WTC11 (cell line): ENCODE results near the gene CELA2A. TPM values are rescaled to one million over a fixed set of nuclear protein-coding genes. Genes with fewer than 3 reads are reported as not detected.

Experiments
- ATAC-seq: fragments of 200-7000 bp; cut with Tn5 transposase; 2 replicates; pipeline ENCODE4 v1.10.0; 2021; ENCODE audit warnings: mild to moderate bottlenecking, moderate library complexity
- CTCF ChIA-PET: fragments of 300-600 bp; sonication (Branson Sonifier 250); formaldehyde crosslinking; loops from one replicate; lab custom pipeline; 2021; ENCODE audit warnings: antibody characterized with exemption; lab: Charles Lee
- POLR2A ChIA-PET: fragments of 350-600 bp; sonication (Branson Sonifier 250); formaldehyde crosslinking; loops from one replicate; lab custom pipeline; 2021; ENCODE audit warnings: antibody characterized with exemption; lab: Charles Lee
- DNase-seq: peaks from one replicate; pipeline ENCODE4 v3.0.0; 2021; ENCODE audit warnings: low spot score
- H3K27ac Mint-ChIP-seq: 2 replicates; pipeline ENCODE4 v1.8.0; 2021; ENCODE audit warnings: mixed read lengths
- H3K27me3 Mint-ChIP-seq: 2 replicates; pipeline ENCODE4 v1.8.0; 2021; ENCODE audit warnings: low read depth, mild to moderate bottlenecking, moderate library complexity, mixed read lengths
- H3K36me3 Mint-ChIP-seq: 2 replicates; pipeline ENCODE4 v1.8.0; 2021; ENCODE audit warnings: mixed read lengths
- H3K4me1 Mint-ChIP-seq: 2 replicates; pipeline ENCODE4 v1.8.0; 2022; ENCODE audit warnings: mixed read lengths
- H3K4me3 Mint-ChIP-seq: 2 replicates; pipeline ENCODE4 v1.8.0; 2021; ENCODE audit warnings: mild to moderate bottlenecking, moderate library complexity, mixed read lengths
- H3K9me3 Mint-ChIP-seq: 2 replicates; pipeline ENCODE4 v1.8.0; 2021; ENCODE audit warnings: mixed read lengths
- ELF4 ChIP-seq: sonication (generic); formaldehyde crosslinking; IDR thresholded peaks from 2 replicates; pipeline ENCODE4 v1.8.1; 2022; ENCODE audit warnings: low read depth, mild to moderate bottlenecking, moderate library complexity, missing genetic modification reagents
- ETV6 ChIP-seq: sonication (generic); formaldehyde crosslinking; IDR thresholded peaks from 2 replicates; pipeline ENCODE4 v1.8.1; 2022; ENCODE audit warnings: mild to moderate bottlenecking, missing genetic modification reagents
- HMGA2 ChIP-seq: fragments of 250-450 bp; sonication (Bioruptor Pico); IDR thresholded peaks from 2 replicates; pipeline ENCODE4 v1.4.0; 2021; ENCODE audit warnings: mild to moderate bottlenecking, moderate library complexity
- IRF2 ChIP-seq: sonication (generic); formaldehyde crosslinking; IDR thresholded peaks from 2 replicates; pipeline ENCODE4 v1.8.0; 2022; ENCODE audit warnings: low read depth, missing genetic modification reagents, borderline replicate concordance
- PRRX2 ChIP-seq: fragments of 250-450 bp; sonication (Bioruptor Pico); IDR thresholded peaks from 2 replicates; pipeline ENCODE4 v1.8.0; 2021; ENCODE audit warnings: mild to moderate bottlenecking
- SP1 ChIP-seq: sonication (generic); formaldehyde crosslinking; conservative IDR thresholded peaks from 2 replicates; pipeline ENCODE4 v1.8.1; 2022; ENCODE audit warnings: missing genetic modification reagents
- TEAD4 ChIP-seq: sonication (generic); formaldehyde crosslinking; IDR thresholded peaks from 2 replicates; pipeline ENCODE4 v1.8.0; 2022; ENCODE audit warnings: mild to moderate bottlenecking, missing genetic modification reagents
- ZBTB21 ChIP-seq: sonication (generic); formaldehyde crosslinking; IDR thresholded peaks from 2 replicates; pipeline ENCODE4 v1.8.1; 2023; ENCODE audit warnings: mild to moderate bottlenecking, missing genetic modification reagents, borderline replicate concordance
- ZNF416 ChIP-seq: fragments of 250-450 bp; sonication (Bioruptor Pico); IDR thresholded peaks from 2 replicates; pipeline ENCODE4 v1.9.0; 2021; ENCODE audit warnings: mild to moderate bottlenecking, inconsistent platforms
- ZNF671 ChIP-seq: fragments of 250-450 bp; sonication (Bioruptor Pico); IDR thresholded peaks from 2 replicates; pipeline ENCODE4 v1.8.0; 2021; ENCODE audit warnings: mild to moderate bottlenecking
- total RNA-seq: library from RNA; stranded (reverse); gene quantifications from 3 replicates; pipeline ENCODE4 v1.2.3, GENCODE V29; 2021
- TF ChIP-seq, protein P1 (sequence below): sonication (generic); formaldehyde crosslinking; IDR thresholded peaks from 2 replicates; pipeline ENCODE4 v1.8.1; 2023; ENCODE audit warnings: mild to moderate bottlenecking, missing genetic modification reagents
- TF ChIP-seq, protein P2 (sequence below): sonication (generic); formaldehyde crosslinking; IDR thresholded peaks from 2 replicates; pipeline ENCODE4 v1.8.1; 2022; ENCODE audit warnings: mild to moderate bottlenecking, moderate library complexity, missing genetic modification reagents
- TF ChIP-seq, protein P3 (sequence below): fragments of 250-450 bp; sonication (Bioruptor Pico); conservative IDR thresholded peaks from 2 replicates; pipeline ENCODE4 v1.9.0; 2021; ENCODE audit warnings: mild to moderate bottlenecking
- TF ChIP-seq, protein P4 (sequence below): fragments of 250-450 bp; sonication (Bioruptor Pico); IDR thresholded peaks from 2 replicates; pipeline ENCODE4 v1.9.0; 2021; ENCODE audit warnings: moderate library complexity, mild to moderate bottlenecking, inconsistent platforms, borderline replicate concordance
- TF ChIP-seq, protein P5 (sequence below): sonication (generic); formaldehyde crosslinking; IDR thresholded peaks from 2 replicates; pipeline ENCODE4 v1.8.1; 2023; ENCODE audit warnings: mild to moderate bottlenecking, missing genetic modification reagents, moderate library complexity
- TF ChIP-seq, protein P6 (sequence below): sonication (generic); formaldehyde crosslinking; IDR thresholded peaks from 2 replicates; pipeline ENCODE4 v1.8.0; 2022; ENCODE audit warnings: mild to moderate bottlenecking, missing genetic modification reagents
- TF ChIP-seq, protein P7 (sequence below): sonication (generic); formaldehyde crosslinking; IDR thresholded peaks from 2 replicates; pipeline ENCODE4 v1.8.0; 2022; ENCODE audit warnings: mild to moderate bottlenecking, missing genetic modification reagents
- TF ChIP-seq, protein P8 (sequence below): sonication (generic); formaldehyde crosslinking; IDR thresholded peaks from 2 replicates; pipeline ENCODE4 v1.8.1; 2022; ENCODE audit warnings: low read depth, missing genetic modification reagents, borderline replicate concordance

Gene CELA2A
- total RNA-seq, 1 experiment from 2014 or later = 0.83 TPM

DNA sequence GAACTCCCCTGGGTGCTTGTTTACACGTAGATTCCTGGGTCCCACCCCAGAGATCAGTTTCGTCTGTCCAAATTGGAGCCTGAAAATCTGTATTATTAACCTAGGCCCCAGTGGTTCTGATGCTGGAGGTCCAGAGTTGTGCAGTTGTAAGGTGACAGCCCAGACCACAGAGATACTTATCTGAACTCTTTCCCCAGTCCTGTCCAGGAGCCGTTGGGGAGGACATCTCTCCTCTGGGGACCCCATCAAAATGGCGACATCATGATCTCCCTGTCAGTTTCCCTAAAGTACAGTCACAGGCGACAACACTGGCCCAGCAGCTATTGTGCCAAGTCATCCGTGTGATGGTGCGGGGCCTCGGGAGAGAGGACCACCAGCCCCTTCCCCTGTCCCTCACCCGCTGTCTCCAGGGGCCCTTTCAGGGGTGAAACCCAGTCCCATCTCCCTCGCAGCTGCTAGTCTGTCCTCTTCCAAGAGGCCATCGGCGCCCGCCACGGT is 47.6 kb upstream of the CELA2A start:
- POLR2A ChIA-PET = no interaction called here
- H3K9me3 Mint-ChIP-seq = no peaks in the 10 kb centered on the region
- CTCF ChIA-PET = interaction anchor here (0.9 to 1.0 kb wide), 2 partner anchors 19 to 24 kb away, joined by 3 to 7 read pairs; no protein-coding TSS in a partner anchor
- no peaks in the 10 kb centered on the region for H3K36me3 Mint-ChIP-seq
- peaks cover 47% of the 10 kb centered on the region for H3K27me3 Mint-ChIP-seq
- peak overlapping the region; percentile 80 for H3K4me3 Mint-ChIP-seq
- DNase-seq (no peak), ATAC-seq (no peak)
- no peak for TF ChIP-seq PRRX2 (CRISPR knock-in tag)
- TF ChIP-seq, protein P1, sequence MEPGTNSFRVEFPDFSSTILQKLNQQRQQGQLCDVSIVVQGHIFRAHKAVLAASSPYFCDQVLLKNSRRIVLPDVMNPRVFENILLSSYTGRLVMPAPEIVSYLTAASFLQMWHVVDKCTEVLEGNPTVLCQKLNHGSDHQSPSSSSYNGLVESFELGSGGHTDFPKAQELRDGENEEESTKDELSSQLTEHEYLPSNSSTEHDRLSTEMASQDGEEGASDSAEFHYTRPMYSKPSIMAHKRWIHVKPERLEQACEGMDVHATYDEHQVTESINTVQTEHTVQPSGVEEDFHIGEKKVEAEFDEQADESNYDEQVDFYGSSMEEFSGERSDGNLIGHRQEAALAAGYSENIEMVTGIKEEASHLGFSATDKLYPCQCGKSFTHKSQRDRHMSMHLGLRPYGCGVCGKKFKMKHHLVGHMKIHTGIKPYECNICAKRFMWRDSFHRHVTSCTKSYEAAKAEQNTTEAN (CRISPR knock-in tag) = 0 out of 2 replicates have a peak, but pooled peaks have one; percentile 34
- H3K4me1 Mint-ChIP-seq = peaks cover 21% of the 10 kb centered on the region
- no peak overlapping the region for H3K27ac Mint-ChIP-seq

DNA sequence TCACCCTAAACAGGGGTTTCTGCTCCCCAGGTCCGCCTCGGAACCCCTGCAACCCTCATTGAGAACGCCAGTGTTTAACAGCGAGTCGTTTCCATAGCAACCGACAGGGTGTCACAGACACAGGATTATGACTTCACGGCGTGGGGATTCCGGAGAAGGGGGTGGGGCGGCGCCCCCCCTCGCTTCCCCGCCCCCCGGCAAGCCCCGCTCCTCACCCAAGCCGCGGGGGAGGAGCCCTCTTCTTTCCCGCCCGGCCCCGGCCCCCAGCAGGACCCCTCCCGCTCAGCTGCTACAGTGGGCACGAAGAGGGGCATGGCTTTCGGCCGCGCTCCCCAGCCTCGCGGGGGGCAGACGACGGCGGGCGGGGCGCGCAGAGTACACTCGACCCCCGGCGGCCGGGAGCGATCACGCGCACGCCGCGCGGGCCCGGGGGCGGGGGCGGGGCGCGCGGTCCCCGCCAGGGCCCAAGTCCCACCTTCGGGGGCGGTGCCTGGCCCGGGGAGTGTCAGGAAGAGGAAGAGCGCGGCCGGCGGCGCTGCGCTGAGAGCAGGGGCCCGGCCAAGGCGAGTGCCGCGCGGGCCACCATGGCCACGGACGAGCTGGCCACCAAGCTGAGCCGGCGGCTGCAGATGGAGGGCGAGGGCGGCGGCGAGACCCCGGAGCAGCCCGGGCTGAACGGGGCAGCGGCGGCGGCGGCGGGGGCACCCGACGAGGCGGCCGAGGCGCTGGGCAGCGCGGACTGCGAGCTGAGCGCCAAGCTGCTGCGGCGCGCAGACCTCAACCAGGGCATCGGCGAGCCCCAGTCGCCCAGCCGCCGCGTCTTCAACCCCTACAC is 46.9 kb upstream of the CELA2A start, which contains the start of gene EFHD2:
EFHD2 (plus strand) TSS at position 501 of the 835 bp plus-strand sequence; CDS start at position 585, 84 bp downstream.
- peak; percentile 77 for DNase-seq
- Mint-ChIP-seq H3K36me3 (no peaks in the 10 kb centered on the region), H3K27ac (no peak within 1 kb of the TSS), H3K27me3 (peaks cover 47% of the 10 kb centered on the region), H3K4me1 (peaks cover 24% of the 10 kb centered on the region), H3K4me3 (peak within 1 kb of the TSS; percentile 80), H3K9me3 (no peaks in the 10 kb centered on the region)
- ATAC-seq = peak; percentile 88
- ChIA-PET CTCF (interaction anchor here (0.6 to 1.3 kb wide), 8 partner anchors 10 to 92 kb away, joined by 3 to 21 read pairs (median 4); no protein-coding TSS in a partner anchor), POLR2A (no interaction called here)
- TF ChIP-seq, protein P2, sequence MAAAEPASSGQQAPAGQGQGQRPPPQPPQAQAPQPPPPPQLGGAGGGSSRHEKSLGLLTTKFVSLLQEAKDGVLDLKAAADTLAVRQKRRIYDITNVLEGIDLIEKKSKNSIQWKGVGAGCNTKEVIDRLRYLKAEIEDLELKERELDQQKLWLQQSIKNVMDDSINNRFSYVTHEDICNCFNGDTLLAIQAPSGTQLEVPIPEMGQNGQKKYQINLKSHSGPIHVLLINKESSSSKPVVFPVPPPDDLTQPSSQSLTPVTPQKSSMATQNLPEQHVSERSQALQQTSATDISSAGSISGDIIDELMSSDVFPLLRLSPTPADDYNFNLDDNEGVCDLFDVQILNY (CRISPR knock-in tag) = 0 out of 2 replicates have a peak, but pooled peaks have one; percentile 23
- TF ChIP-seq HMGA2 (CRISPR knock-in tag) = no peak
- no peak for TF ChIP-seq IRF2 (CRISPR knock-in tag)
- TF ChIP-seq ZBTB21 (CRISPR knock-in tag) = no peak
- TF ChIP-seq, protein P1 (CRISPR knock-in tag) = no peak
- TF ChIP-seq, protein P3, sequence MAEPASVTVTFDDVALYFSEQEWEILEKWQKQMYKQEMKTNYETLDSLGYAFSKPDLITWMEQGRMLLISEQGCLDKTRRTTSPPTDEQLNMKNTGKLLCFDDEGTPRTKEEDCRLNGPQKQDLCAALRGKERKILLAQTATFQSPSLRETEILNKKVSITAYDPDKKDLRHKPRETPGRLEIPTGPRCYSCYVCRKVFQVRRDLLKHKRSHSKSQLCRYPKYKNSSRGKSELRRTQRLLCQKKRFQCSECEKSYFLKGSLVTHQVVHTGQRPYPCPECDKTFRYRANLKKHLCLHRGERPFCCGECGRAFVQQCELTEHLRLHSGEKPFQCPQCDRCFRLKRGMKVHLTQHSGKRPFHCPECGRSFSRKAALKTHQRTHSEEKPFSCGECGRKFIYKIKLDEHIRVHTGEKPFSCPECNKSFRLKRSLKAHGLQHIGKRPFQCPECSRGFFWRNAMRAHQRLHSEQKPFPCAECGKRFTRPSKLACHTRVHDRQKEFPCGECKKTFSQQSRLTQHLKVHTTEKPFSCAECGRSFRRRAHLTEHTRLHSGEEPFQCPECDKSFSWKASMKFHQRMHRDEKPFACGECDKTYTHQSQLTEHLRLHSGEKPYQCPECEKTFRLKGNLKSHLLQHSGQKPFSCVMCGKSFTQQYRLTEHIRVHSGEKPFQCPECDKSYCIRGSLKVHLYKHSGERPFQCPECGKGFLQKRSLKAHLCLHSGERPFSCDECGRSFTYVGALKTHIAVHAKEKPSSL (CRISPR knock-in tag) = no peak
- peak; percentile 47; the same call in 1 of the 2 replicates for TF ChIP-seq ETV6
- TF ChIP-seq, protein P4, sequence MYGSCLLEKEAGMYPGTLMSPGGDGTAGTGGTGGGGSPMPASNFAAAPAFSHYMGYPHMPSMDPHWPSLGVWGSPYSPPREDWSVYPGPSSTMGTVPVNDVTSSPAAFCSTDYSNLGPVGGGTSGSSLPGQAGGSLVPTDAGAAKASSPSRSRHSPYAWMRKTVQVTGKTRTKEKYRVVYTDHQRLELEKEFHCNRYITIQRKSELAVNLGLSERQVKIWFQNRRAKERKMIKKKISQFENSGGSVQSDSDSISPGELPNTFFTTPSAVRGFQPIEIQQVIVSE (CRISPR knock-in tag) = no peak
- TF ChIP-seq, protein P5, sequence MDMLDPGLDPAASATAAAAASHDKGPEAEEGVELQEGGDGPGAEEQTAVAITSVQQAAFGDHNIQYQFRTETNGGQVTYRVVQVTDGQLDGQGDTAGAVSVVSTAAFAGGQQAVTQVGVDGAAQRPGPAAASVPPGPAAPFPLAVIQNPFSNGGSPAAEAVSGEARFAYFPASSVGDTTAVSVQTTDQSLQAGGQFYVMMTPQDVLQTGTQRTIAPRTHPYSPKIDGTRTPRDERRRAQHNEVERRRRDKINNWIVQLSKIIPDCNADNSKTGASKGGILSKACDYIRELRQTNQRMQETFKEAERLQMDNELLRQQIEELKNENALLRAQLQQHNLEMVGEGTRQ (CRISPR knock-in tag) = 0 out of 2 replicates have a peak, but pooled peaks have one; percentile 18
- TF ChIP-seq, protein P6, sequence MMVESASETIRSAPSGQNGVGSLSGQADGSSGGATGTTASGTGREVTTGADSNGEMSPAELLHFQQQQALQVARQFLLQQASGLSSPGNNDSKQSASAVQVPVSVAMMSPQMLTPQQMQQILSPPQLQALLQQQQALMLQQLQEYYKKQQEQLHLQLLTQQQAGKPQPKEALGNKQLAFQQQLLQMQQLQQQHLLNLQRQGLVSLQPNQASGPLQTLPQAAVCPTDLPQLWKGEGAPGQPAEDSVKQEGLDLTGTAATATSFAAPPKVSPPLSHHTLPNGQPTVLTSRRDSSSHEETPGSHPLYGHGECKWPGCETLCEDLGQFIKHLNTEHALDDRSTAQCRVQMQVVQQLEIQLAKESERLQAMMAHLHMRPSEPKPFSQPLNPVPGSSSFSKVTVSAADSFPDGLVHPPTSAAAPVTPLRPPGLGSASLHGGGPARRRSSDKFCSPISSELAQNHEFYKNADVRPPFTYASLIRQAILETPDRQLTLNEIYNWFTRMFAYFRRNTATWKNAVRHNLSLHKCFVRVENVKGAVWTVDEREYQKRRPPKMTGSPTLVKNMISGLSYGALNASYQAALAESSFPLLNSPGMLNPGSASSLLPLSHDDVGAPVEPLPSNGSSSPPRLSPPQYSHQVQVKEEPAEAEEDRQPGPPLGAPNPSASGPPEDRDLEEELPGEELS (CRISPR knock-in tag) = peak; percentile 44
- no peak for TF ChIP-seq TEAD4
- TF ChIP-seq ELF4 (CRISPR knock-in tag) = 0 out of 2 replicates have a peak, but pooled peaks have one; percentile 27
- TF ChIP-seq ZNF671 (CRISPR knock-in tag) = no peak
- TF ChIP-seq ZNF416 = no peak
- TF ChIP-seq, protein P7, sequence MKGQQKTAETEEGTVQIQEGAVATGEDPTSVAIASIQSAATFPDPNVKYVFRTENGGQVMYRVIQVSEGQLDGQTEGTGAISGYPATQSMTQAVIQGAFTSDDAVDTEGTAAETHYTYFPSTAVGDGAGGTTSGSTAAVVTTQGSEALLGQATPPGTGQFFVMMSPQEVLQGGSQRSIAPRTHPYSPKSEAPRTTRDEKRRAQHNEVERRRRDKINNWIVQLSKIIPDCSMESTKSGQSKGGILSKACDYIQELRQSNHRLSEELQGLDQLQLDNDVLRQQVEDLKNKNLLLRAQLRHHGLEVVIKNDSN (CRISPR knock-in tag) = no peak
- TF ChIP-seq, protein P8, sequence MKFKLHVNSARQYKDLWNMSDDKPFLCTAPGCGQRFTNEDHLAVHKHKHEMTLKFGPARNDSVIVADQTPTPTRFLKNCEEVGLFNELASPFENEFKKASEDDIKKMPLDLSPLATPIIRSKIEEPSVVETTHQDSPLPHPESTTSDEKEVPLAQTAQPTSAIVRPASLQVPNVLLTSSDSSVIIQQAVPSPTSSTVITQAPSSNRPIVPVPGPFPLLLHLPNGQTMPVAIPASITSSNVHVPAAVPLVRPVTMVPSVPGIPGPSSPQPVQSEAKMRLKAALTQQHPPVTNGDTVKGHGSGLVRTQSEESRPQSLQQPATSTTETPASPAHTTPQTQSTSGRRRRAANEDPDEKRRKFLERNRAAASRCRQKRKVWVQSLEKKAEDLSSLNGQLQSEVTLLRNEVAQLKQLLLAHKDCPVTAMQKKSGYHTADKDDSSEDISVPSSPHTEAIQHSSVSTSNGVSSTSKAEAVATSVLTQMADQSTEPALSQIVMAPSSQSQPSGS (CRISPR knock-in tag) = no peak
- TF ChIP-seq SP1 = peak; percentile 74
